ENCODE results near the gene CPSF6. TPM values are rescaled to one million over a fixed set of nuclear protein-coding genes. Genes with fewer than 3 reads are reported as not detected.

Gene CPSF6
- total RNA-seq, 4 donors from 2014 or later = 17.6 to 49.2 (median 29.0) TPM

- H3K36me3 ChIP-seq = no peaks in the 10 kb centered on the region
- no peak for DNase-seq (ENCODE audit: extremely low spot score)
- TF ChIP-seq POLR2AphosphoS5 (IDR thresholded peaks at IDR 0.05) (no peak), POLR2A (IDR thresholded peaks at IDR 0.05; ENCODE audit: low read depth) (no peak), EP300 (IDR thresholded peaks at IDR 0.05) (no peak), CTCF (IDR thresholded peaks at IDR 0.05) (no peak)
- intact Hi-C loops (cut with DNase I) = no loop called here
- 90% methylated on average over 3 of the region's 3 CpGs for WGBS
- no peaks in the 10 kb centered on the region for H3K4me1 ChIP-seq
- no peaks in the 10 kb centered on the region for H3K9me3 ChIP-seq
- H3K4me3 ChIP-seq = no peak overlapping the region
- H3K27me3 ChIP-seq = no peaks in the 10 kb centered on the region
- H3K27ac ChIP-seq (replicated peaks in 1 of 4) = no peak overlapping the region
These were observed 28.7 kb upstream of the CPSF6 start for GRCh38 chr12:69210661-69211060.

GRCh38 chr12:69211160-69211559 is 28.2 kb upstream of the CPSF6 start:
- Histone ChIP-seq H3K27ac (replicated peaks in 1 of 4) (no peak overlapping the region), H3K4me1 (no peaks in the 10 kb centered on the region), H3K4me3 (no peak overlapping the region), H3K27me3 (no peaks in the 10 kb centered on the region), H3K9me3 (no peaks in the 10 kb centered on the region), H3K36me3 (no peaks in the 10 kb centered on the region)
- TF ChIP-seq CTCF (IDR thresholded peaks at IDR 0.05) (no peak), POLR2AphosphoS5 (IDR thresholded peaks at IDR 0.05) (no peak), POLR2A (IDR thresholded peaks at IDR 0.05; ENCODE audit: low read depth) (no peak), EP300 (IDR thresholded peaks at IDR 0.05) (no peak)
- DNase-seq (ENCODE audit: extremely low spot score) = no peak
- WGBS = 76% methylated on average over 3 of the region's 3 CpGs
- intact Hi-C loops (cut with DNase I) = no loop called here

GRCh38 chr12:69214169-69214568 is 25.2 kb upstream of the CPSF6 start:
- intact Hi-C loops (cut with DNase I) = no loop called here
- Histone ChIP-seq H3K4me1 (no peaks in the 10 kb centered on the region), H3K4me3 (no peak overlapping the region), H3K27me3 (no peaks in the 10 kb centered on the region), H3K9me3 (no peaks in the 10 kb centered on the region), H3K27ac (replicated peaks in 1 of 4) (no peak overlapping the region), H3K36me3 (no peaks in the 10 kb centered on the region)
- TF ChIP-seq EP300 (IDR thresholded peaks at IDR 0.05) = no peak
- no peak for TF ChIP-seq POLR2A (IDR thresholded peaks at IDR 0.05; ENCODE audit: low read depth)
- TF ChIP-seq POLR2AphosphoS5 (IDR thresholded peaks at IDR 0.05) = no peak
- TF ChIP-seq CTCF (IDR thresholded peaks at IDR 0.05) = no peak
- 64% methylated on average over 1 of the region's 1 CpG for WGBS
- no peak for DNase-seq (ENCODE audit: extremely low spot score)

- no peaks in the 10 kb centered on the region for H3K4me1 ChIP-seq
- DNase-seq (ENCODE audit: extremely low spot score) = no peak
- no peaks in the 10 kb centered on the region for H3K36me3 ChIP-seq
- WGBS = 100% methylated on average over 1 of the region's 1 CpG
- TF ChIP-seq EP300 (IDR thresholded peaks at IDR 0.05) (no peak), POLR2A (IDR thresholded peaks at IDR 0.05; ENCODE audit: low read depth) (no peak)
- intact Hi-C loops (cut with DNase I) = no loop called here
- H3K4me3 ChIP-seq = no peak overlapping the region
- H3K27me3 ChIP-seq = no peaks in the 10 kb centered on the region
- H3K9me3 ChIP-seq = no peaks in the 10 kb centered on the region
- no peak overlapping the region for H3K27ac ChIP-seq (replicated peaks in 1 of 4)
These were observed 14.0 kb upstream of the CPSF6 start for GRCh38 chr12:69225251-69225910.

- no peak for TF ChIP-seq POLR2AphosphoS5 (IDR thresholded peaks at IDR 0.05)
- TF ChIP-seq POLR2A (IDR thresholded peaks at IDR 0.05; ENCODE audit: low read depth) = no peak
- TF ChIP-seq CTCF (IDR thresholded peaks at IDR 0.05) = no peak
- TF ChIP-seq EP300 (IDR thresholded peaks at IDR 0.05) = no peak
- Histone ChIP-seq H3K27ac (replicated peaks in 1 of 4) (no peak overlapping the region), H3K27me3 (no peaks in the 10 kb centered on the region), H3K4me3 (no peak overlapping the region), H3K4me1 (no peaks in the 10 kb centered on the region), H3K36me3 (no peaks in the 10 kb centered on the region), H3K9me3 (peaks cover 0 to 15% (median 6%) of the 10 kb centered on the region in 4 donors)
- intact Hi-C loops (cut with DNase I) = no loop called here
- DNase-seq (ENCODE audit: extremely low spot score) = no peak
These were observed 7.9 kb upstream of the CPSF6 start for GRCh38 chr12:69231479-69231878.
